Trophoblast cell (in vitro differentiated cells and primary cell): ENCODE data around the gene PCNX4.

ENCODE experiments used
- DNase-seq, 2 donors: peaks; one replicate each; pipeline ENCODE4 v3.0.0-alpha.2; 2016
- H2AFZ ChIP-seq: 2 replicates; pipeline ENCODE4 v1.6.1; 2013; ENCODE audit warnings: low read length, moderate library complexity, mild to moderate bottlenecking; ENCODE audit not compliant: insufficient read depth, poor library complexity
- H2AK5ac ChIP-seq: 2 replicates; pipeline ENCODE4 v1.6.1; 2013; ENCODE audit warnings: mild to moderate bottlenecking, low read length
- H2BK120ac ChIP-seq: 2 replicates; pipeline ENCODE4 v1.6.1; 2013; ENCODE audit warnings: low read length, mild to moderate bottlenecking, moderate library complexity; ENCODE audit not compliant: insufficient read depth, poor library complexity
- H2BK12ac ChIP-seq: 2 replicates; pipeline ENCODE4 v1.6.1; 2013; ENCODE audit warnings: mild to moderate bottlenecking, low read length, moderate library complexity
- H2BK5ac ChIP-seq: 2 replicates; pipeline ENCODE4 v1.6.1; 2013; ENCODE audit warnings: low read length, low read depth, moderate library complexity, mild to moderate bottlenecking; ENCODE audit not compliant: poor library complexity
- H3K14ac ChIP-seq: 2 replicates; pipeline ENCODE4 v1.6.1; 2013; ENCODE audit warnings: mild to moderate bottlenecking, low read length
- H3K18ac ChIP-seq: 2 replicates; pipeline ENCODE4 v1.6.1; 2013; ENCODE audit warnings: mild to moderate bottlenecking, low read length
- H3K23ac ChIP-seq: 2 replicates; pipeline ENCODE4 v1.6.1; 2013; ENCODE audit warnings: low read length
- H3K27ac ChIP-seq: 2 replicates; pipeline ENCODE4 v1.5.1; 2013; ENCODE audit warnings: low read depth, mild to moderate bottlenecking, inconsistent platforms, low read length, moderate library complexity
- H3K27me3 ChIP-seq: 2 replicates; pipeline ENCODE4 v1.6.1; 2013; ENCODE audit warnings: inconsistent platforms, mild to moderate bottlenecking, low read length, moderate library complexity; ENCODE audit not compliant: insufficient read depth
- H3K36me3 ChIP-seq, 2 experiments: 1 replicate in 1 of 2; 2 replicates in 1 of 2; pipeline ENCODE4 v1.6.1; 2013; ENCODE audit warnings: low read length in 2 of 2, mild to moderate bottlenecking in 2 of 2, moderate library complexity in 1 of 2; ENCODE audit not compliant: insufficient read depth in 2 of 2, control insufficient read depth in 1 of 2
- H3K4ac ChIP-seq: 2 replicates; pipeline ENCODE4 v1.6.1; 2013; ENCODE audit warnings: low read depth, mild to moderate bottlenecking, low read length, moderate library complexity
- H3K4me1 ChIP-seq, 2 experiments: 1 replicate in 1 of 2; 2 replicates in 1 of 2; pipeline ENCODE4 v1.6.1; 2013; ENCODE audit warnings: low read length in 2 of 2, mild to moderate bottlenecking in 2 of 2, moderate library complexity in 1 of 2; ENCODE audit not compliant: insufficient read depth in 2 of 2, control insufficient read depth in 1 of 2
- H3K4me2 ChIP-seq: 2 replicates; pipeline ENCODE4 v1.6.1; 2013; ENCODE audit warnings: inconsistent platforms, mild to moderate bottlenecking, low read length, moderate library complexity
- H3K4me3 ChIP-seq: 2 replicates; pipeline ENCODE4 v1.5.1; 2013; ENCODE audit warnings: mild to moderate bottlenecking, low read depth, low read length, inconsistent platforms
- H3K79me1 ChIP-seq: one replicate; pipeline ENCODE4 v1.6.1; 2013; ENCODE audit warnings: low read length
- H3K79me2 ChIP-seq: 2 replicates; pipeline ENCODE4 v1.6.1; 2013; ENCODE audit warnings: low read length, mild to moderate bottlenecking; ENCODE audit not compliant: control insufficient read depth, insufficient read depth, poor library complexity
- H3K9ac ChIP-seq: 2 replicates; pipeline ENCODE4 v1.6.1; 2013; ENCODE audit warnings: mild to moderate bottlenecking, low read length
- H3K9me3 ChIP-seq: 2 replicates; pipeline ENCODE4 v1.6.1; 2013; ENCODE audit warnings: low read depth, mild to moderate bottlenecking, control low read depth, inconsistent platforms, low read length; ENCODE audit not compliant: insufficient read depth
- H4K12ac ChIP-seq: 2 replicates; pipeline ENCODE4 v1.6.1; 2013; ENCODE audit warnings: low read depth, mild to moderate bottlenecking, low read length, moderate library complexity
- H4K8ac ChIP-seq: 2 replicates; pipeline ENCODE4 v1.6.1; 2013; ENCODE audit warnings: low read depth, mild to moderate bottlenecking, low read length, moderate library complexity
- H4K91ac ChIP-seq: one replicate; pipeline ENCODE4 v1.6.1; 2013; ENCODE audit warnings: low read depth, mild to moderate bottlenecking, low read length, moderate library complexity
- WGBS: extraction: QIAGEN DNeasy Blood & Tissue Kit; methylation state at CpG from one replicate; pipeline ENCODE4 v1.1.7; 2013; ENCODE audit warnings: missing lambda C conversion rate; ENCODE audit not compliant: insufficient read length, insufficient coverage; ENCODE audit errors: extremely low coverage; 5-methylcytosine and 5-hydroxymethylcytosine counted together

Gene PCNX4

DNA sequence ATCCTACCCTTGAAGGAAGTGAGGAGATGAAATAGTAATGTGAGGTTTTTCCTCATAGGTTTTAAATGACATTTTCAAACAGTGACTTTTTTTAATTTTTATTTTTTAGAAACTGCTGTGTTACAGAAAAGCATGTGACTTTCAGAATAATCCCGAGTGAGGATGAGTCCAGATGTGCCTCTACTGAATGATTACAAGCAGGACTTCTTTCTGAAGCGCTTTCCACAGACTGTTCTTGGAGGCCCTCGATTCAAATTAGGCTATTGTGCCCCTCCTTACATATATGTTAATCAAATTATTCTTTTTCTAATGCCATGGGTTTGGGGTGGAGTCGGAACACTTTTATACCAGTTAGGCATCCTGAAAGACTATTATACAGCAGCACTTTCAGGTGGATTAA lies 15.8 kb downstream of the PCNX4 start:
- Histone ChIP-seq H3K4me1 (peaks cover 0 to 3% of the 10 kb centered on the region in 2 experiments), H3K23ac (no peak overlapping the region), H3K36me3 (peaks cover 0 to 3% of the 10 kb centered on the region in 2 experiments), H3K27me3 (no peaks in the 10 kb centered on the region), H3K4ac (no peak overlapping the region), H3K9ac (no peak overlapping the region), H2AK5ac (no peak overlapping the region), H3K14ac (no peak overlapping the region), H2AFZ (no peak overlapping the region), H2BK12ac (no peak overlapping the region), H3K18ac (no peak overlapping the region), H3K4me2 (no peak overlapping the region), H3K4me3 (no peak overlapping the region), H2BK5ac (no peak overlapping the region), H3K9me3 (no peaks in the 10 kb centered on the region), H3K79me1 (no peaks in the 10 kb centered on the region), H4K8ac (no peak overlapping the region), H4K12ac (no peak overlapping the region), H3K27ac (no peak overlapping the region), H3K79me2 (peaks cover 1% of the 10 kb centered on the region), H4K91ac (no peak overlapping the region), H2BK120ac (no peak overlapping the region)
- no peak for DNase-seq
- no CpG with 5 or more reads among the region's 4 CpGs for WGBS

DNA sequence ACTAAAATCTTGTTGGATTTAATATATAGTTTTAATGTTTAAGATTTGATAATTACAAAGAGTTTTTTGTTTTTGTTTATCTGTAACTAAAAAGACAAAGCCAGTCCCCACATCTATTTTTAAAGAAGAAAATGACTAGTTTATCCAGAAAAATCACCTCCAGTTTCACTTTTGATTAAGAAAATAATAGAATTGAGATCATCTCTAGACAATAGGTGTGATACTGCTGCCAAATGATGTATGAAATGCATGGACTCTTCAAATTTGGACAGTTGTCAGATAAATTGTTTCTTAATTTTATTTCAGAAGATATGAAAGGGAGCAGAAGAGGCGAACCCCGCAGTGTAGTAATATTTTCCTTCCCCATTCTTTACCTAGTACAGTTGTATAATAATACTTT lies 20.0 kb downstream of the PCNX4 start:
- no peak overlapping the region for H3K14ac ChIP-seq
- no peaks in the 10 kb centered on the region for H3K9me3 ChIP-seq
- no peak overlapping the region for H4K8ac ChIP-seq
- no peak overlapping the region for H3K4me2 ChIP-seq
- WGBS, result no CpG with 5 or more reads among the region's 2 CpGs
- no peak overlapping the region for H4K91ac ChIP-seq
- no peak overlapping the region for H2BK12ac ChIP-seq
- no peak for DNase-seq
- H2BK120ac ChIP-seq, result no peak overlapping the region
- H3K9ac ChIP-seq, result no peak overlapping the region
- H2BK5ac ChIP-seq, result no peak overlapping the region
- H3K4ac ChIP-seq, result no peak overlapping the region
- no peak overlapping the region for H3K4me3 ChIP-seq
- H3K18ac ChIP-seq, result no peak overlapping the region
- no peaks in the 10 kb centered on the region for H3K27me3 ChIP-seq
- no peak overlapping the region for H3K23ac ChIP-seq
- H2AFZ ChIP-seq, result no peak overlapping the region
- H3K79me1 ChIP-seq, result no peaks in the 10 kb centered on the region
- H2AK5ac ChIP-seq, result no peak overlapping the region
- H3K4me1 ChIP-seq, result no peaks in the 10 kb centered on the region
- peaks cover 1% of the 10 kb centered on the region for H3K79me2 ChIP-seq
- no peak overlapping the region for H3K27ac ChIP-seq
- no peak overlapping the region for H4K12ac ChIP-seq
- peaks cover 0 to 3% of the 10 kb centered on the region in 2 experiments for H3K36me3 ChIP-seq

DNA sequence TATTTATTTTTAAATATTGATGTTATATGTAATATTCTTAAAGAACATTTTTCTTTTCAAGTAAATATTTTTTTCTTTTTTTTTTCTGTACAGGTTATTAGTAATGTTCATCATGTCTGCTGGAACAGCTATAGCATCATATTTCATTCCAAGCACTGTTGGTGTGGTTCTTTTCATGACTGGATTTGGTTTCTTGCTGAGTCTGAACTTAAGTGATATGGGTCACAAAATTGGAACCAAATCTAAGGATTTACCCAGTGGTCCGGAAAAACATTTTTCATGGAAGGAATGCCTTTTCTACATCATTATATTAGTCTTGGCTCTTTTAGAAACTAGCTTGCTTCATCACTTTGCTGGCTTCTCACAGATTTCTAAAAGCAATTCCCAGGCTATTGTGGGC lies 23.2 kb downstream of the PCNX4 start:
- H3K27me3 ChIP-seq, result no peaks in the 10 kb centered on the region
- H3K27ac ChIP-seq, result no peak overlapping the region
- no peak overlapping the region for H3K4me2 ChIP-seq
- no peak overlapping the region for H3K4ac ChIP-seq
- WGBS, result no CpG with 5 or more reads among the region's 1 CpG
- H2AK5ac ChIP-seq, result no peak overlapping the region
- H3K79me1 ChIP-seq, result no peaks in the 10 kb centered on the region
- no peaks in the 10 kb centered on the region for H3K4me1 ChIP-seq
- H3K36me3 ChIP-seq, result peaks cover 2 to 6% of the 10 kb centered on the region in 2 experiments
- no peak for DNase-seq
- H2BK120ac ChIP-seq, result no peak overlapping the region
- no peak overlapping the region for H2AFZ ChIP-seq
- H2BK12ac ChIP-seq, result no peak overlapping the region
- H3K4me3 ChIP-seq, result no peak overlapping the region
- no peak overlapping the region for H4K12ac ChIP-seq
- no peak overlapping the region for H2BK5ac ChIP-seq
- H3K9me3 ChIP-seq, result no peaks in the 10 kb centered on the region
- no peak overlapping the region for H3K9ac ChIP-seq
- H3K14ac ChIP-seq, result no peak overlapping the region
- no peak overlapping the region for H3K18ac ChIP-seq
- H3K79me2 ChIP-seq, result no peaks in the 10 kb centered on the region
- no peak overlapping the region for H3K23ac ChIP-seq
- H4K8ac ChIP-seq, result no peak overlapping the region
- no peak overlapping the region for H4K91ac ChIP-seq

DNA sequence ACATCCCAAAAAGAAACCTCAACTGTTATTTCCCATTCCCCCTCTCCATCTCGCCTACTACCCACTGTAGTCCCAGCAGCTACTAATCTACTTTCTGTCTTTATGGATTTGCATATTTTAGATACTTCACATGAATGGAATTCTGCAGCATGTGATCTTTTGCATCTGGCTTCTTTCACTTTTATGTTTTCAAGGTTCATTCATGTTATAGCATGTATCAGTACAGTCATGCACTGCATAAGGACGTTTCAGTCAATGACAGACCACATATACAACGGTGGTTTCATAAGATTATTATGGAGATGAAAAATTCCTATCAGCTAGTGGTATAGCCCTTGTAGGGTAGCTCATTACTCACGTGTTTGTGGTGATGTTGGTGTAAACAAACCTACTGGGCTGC lies 24.5 kb downstream of the PCNX4 start:
- no peak overlapping the region for H2AK5ac ChIP-seq
- peaks cover 2 to 10% of the 10 kb centered on the region in 2 experiments for H3K36me3 ChIP-seq
- H4K12ac ChIP-seq, result no peak overlapping the region
- no peaks in the 10 kb centered on the region for H3K79me2 ChIP-seq
- no peaks in the 10 kb centered on the region for H3K9me3 ChIP-seq
- H4K91ac ChIP-seq, result no peak overlapping the region
- H3K79me1 ChIP-seq, result no peaks in the 10 kb centered on the region
- H3K18ac ChIP-seq, result no peak overlapping the region
- no peak for DNase-seq
- no peak overlapping the region for H2AFZ ChIP-seq
- H3K14ac ChIP-seq, result no peak overlapping the region
- no CpG with 5 or more reads among the region's 4 CpGs for WGBS
- H3K4me2 ChIP-seq, result no peak overlapping the region
- no peaks in the 10 kb centered on the region for H3K4me1 ChIP-seq
- no peak overlapping the region for H3K4ac ChIP-seq
- H3K27me3 ChIP-seq, result no peaks in the 10 kb centered on the region
- no peak overlapping the region for H4K8ac ChIP-seq
- H3K9ac ChIP-seq, result no peak overlapping the region
- no peak overlapping the region for H2BK120ac ChIP-seq
- no peak overlapping the region for H2BK5ac ChIP-seq
- H3K27ac ChIP-seq, result no peak overlapping the region
- H2BK12ac ChIP-seq, result no peak overlapping the region
- H3K4me3 ChIP-seq, result no peak overlapping the region
- no peak overlapping the region for H3K23ac ChIP-seq
